GM19328 (cell line): ENCODE measurements around the gene EHD1.
"Not testable (repeated sequence)": the region's sequence is repeated elsewhere in the genome, so short reads cannot be mapped to it uniquely, and the experiment has no call there.

Experiments used
- ATAC-seq: cut with Tn5 transposase; IDR thresholded peaks from one replicate; pipeline ENCODE4 v1.9.1; 2021; ENCODE audit warnings: mild to moderate bottlenecking, moderate library complexity; ENCODE audit not compliant: unreplicated experiment

Gene EHD1

GRCh38 chr11:64832467-64833197 is 45.8 kb downstream of the EHD1 start:
- ATAC-seq = no peak

- ATAC-seq = no peak
Observed at GRCh38 chr11:64831411-64831891, 47.0 kb downstream of the EHD1 start.

DNA sequence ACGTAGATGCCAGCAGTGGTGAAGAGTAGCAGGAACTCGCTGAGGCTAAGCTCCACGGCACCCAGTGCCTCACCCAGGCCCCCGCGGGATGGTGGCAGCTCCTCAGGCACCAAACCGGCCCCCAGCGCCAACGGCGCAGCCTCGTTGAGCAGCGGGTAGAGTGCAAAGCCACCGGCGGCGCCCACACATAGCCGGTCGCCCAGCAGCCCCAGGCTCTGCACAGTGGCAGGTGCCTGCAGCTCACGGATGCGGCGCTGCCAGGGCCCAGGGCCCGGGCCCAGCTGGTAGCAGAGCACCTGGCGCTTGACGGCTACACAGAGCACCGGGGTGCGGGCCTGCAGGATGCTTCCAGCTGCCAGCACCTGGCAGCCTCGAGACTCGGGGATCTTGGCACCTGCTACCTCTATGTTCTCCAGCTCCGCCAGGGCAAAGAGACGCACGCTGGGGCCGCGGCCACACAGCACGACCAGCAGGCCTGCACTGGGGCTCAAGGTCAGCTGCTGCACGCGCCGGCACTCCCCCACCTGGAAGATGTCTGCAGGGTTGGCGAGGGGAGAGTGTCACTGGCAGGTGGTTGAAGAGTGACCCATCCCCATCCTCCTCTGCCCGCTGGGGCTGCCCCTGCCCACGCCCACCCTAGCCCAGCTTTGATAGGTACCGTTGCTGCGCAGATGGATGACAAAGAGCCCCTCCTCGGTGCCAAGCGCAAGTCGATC is 48.7 kb downstream of the EHD1 start:
- ATAC-seq = no peak

DNA sequence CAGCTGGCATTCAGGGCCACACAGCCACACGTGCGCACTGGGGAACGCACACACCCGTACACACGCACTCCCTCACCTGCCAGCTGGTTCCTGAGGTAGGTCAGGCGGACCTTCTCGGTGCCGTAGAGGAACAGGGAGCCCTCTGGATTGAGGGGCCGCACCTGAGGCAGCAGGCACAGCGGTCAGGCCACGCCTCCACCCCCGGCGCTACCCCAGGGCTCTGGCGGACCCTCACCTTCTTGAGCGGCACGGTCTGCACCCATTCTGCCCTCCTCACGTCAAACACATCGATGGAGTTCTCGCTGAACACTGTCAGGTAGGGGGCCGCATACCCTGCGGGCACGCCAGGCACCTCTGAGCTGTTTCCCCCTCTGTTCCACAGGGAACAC is 51.0 kb downstream of the EHD1 start:
- no peak for ATAC-seq

GRCh38 chr11:64826578-64827450 is 51.6 kb downstream of the EHD1 start:
- no peak for ATAC-seq

DNA sequence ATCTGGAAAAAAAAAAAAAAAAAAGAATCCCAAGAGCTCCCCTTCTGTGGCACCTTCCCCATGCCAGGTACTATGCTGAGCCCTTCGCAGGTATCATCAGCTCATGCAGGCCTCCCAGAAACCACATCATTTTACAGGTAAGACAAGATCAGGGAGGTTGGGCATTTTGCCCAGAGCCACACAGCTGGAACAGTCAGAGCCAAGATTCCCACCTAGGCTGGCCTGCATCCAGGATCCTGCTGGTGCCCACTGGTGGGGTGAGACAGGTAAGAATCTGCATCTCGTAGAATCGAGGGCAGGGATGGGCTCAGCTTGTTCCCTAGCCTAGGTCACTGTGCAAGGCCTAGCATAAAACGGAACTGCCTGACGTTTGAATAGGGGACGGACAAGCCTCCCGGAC is 52.4 kb downstream of the EHD1 start:
- no peak for ATAC-seq

GRCh38 chr11:64823568-64824119 is 54.8 kb downstream of the EHD1 start:
- no peak for ATAC-seq

DNA sequence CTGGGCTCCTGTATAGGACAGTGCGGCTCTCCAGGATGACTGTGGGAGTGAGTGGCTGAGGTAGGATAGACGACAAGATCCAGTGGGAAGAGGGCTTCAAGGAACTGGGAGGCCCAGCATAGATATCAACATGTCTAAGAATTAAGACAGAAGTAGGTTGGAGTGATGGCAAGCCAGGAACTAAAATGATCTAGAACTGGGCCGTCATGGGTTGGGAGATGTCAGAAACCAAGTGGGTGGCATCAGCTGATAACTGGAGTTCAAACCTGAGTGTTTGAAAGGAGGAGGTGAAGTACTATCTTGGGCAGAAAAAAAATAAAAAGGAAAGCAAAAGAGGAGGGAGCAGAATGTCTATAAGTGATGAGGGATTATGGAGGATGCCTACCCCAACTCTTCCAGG is 60.9 kb downstream of the EHD1 start:
- no peak for ATAC-seq

DNA sequence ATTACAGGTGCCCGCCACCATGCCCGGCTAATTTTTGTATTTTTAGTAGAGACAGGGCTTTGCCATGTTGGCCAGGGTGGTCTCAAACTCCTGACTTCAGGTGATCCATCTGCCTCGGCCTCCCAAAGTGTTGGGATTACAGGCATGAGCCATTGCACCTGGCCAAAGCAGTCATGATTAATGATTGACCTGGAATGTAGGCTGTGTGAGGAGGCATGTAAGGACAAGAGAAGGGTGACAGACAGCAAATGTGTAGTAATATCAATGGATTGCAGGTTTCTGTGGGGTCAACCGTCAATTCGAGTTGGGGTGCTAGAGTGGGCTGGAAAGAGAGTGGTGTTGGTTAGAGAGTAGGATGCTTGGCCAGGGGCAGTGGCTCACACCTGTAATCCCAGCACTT is 63.0 kb downstream of the EHD1 start:
- not testable (repeated sequence) for ATAC-seq

DNA sequence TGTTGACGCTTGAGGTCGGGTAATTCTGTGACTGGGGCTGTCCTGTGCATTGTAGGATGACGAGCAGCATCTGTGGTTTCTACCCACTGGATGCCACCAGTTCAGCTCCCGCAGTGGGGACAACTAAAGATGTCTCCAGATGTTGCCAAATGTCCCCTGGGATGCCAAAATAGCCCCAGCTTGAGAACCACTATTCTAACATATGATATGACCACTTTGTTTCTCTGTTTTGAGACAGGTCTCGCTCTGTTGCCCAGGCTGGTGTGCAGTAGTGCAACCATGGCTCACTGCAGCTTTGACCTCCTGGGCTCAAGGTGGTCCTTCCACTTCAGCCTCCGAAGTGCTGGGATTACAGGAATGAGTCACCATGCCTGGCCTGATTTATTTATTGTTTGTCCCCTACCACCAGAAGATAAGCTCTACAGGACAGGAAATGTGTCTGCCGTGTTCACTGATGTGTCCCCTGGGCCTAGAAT is 63.7 kb downstream of the EHD1 start:
- no peak for ATAC-seq

GRCh38 chr11:64813826-64814225 is 64.6 kb downstream of the EHD1 start:
- no peak for ATAC-seq

- ATAC-seq = no peak
Observed at GRCh38 chr11:64810891-64811272, 67.5 kb downstream of the EHD1 start.

- peak; percentile 68 for ATAC-seq
Observed at GRCh38 chr11:64810271-64810890, 68.0 kb downstream of the EHD1 start, which contains the start of gene MEN1. MEN1 (minus strand) TSS chr11:64810551; CDS start chr11:64810109, 442 bp downstream.

GRCh38 chr11:64809781-64810241 is 68.6 kb downstream of the EHD1 start:
- ATAC-seq = no peak

- ATAC-seq = no peak
Observed at GRCh38 chr11:64805481-64805880, 72.9 kb downstream of the EHD1 start.

DNA sequence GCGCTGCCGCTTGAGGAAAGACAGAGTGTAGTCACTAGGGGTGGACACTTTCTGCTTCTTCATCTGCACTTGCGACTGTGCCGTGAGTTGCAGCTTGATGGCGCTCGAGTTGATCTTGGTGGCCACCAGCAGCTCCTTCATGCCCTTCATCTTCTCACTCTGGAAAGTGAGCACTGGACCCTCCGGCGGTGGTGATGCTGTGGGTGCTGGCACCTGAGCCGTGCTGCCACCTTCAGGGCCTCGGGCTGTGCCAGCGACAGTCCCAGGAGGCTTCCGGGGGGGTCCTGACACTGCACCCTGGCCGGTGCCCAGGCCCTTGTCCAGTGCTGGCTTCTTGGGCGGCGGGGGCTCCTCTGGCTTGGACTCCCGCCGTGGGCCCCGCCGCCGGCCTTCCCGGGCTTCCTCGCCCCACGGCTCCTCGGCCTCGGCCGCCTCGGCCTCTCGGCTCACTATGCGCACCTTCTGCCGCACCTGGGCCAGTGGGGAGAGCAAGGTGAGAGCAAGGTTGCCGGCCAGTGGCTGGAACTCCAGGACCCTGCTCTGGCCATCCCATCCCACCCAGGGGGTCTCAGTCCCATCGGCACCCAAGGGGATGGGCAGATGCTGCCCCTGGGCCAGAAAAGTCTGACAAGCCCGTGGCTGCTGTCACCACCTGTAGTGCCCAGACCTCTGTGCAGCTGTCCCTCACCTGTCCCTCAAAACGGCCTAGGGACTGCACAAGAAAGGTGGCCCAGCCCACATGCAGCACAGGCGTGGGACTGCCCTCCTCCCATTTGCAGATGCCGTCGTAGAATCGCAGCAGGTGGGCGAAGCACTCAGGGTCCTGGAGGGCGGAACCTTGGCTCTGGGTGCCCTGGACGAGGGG is 73.8 kb downstream of the EHD1 start:
- ATAC-seq = no peak

DNA sequence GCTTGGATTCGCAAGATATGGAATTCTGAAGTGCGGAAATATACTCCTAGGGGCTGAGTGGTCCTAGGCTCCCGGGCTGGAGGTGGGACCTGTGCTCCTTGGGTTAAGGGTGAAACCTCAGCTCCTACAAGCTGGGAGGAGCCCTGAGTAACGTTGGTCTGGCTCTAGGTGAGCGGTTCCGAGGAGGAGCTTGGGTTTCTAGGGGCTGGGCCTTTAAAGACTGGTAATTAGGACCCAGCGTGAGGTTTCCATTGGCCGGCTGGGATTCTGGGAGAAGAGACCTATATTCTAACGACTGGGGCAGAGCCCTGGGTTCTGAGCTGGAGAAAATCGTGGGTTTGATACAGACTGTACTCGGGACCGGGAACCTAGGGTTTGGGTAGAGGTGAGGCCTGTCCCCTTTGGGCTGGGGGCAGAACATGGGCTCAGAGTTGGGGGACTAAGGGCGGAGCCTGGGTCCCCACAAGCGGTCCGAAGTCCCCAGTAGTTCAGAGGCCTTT is 74.5 kb downstream of the EHD1 start:
- ATAC-seq = no peak

DNA sequence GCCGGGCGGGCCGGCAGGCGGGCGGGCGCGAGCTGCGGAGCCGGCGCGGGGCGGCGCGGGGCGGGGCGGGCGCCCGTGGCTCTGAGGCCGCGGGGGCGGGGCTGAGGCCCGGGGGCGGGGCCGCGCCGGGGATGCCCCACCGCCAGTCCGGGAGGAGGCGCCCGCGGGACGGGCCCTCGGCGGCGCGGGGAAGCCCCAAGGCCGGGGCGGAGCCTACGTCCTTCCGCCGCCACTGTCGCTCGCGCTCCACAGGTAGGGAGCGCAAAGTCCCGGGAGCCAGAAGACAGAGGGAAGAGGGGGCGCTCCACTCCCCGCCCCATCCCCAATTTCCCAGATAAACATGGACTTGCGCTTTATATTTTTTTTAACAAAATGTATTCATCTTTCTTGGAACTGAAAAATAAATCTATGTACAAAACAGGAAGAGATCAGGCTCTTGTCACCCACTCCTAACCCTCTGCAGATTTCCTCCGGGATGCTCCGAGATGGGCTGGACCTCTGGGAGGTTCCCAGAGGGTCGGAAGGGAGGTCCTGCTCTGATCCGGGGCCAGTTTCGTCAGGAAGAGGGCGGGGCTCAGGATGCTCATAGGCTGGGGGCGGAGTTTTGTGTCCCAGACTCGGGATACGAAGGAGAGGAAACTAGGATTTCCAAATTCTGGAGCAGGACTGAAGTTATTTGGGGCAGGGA is 75.1 kb downstream of the EHD1 start, which contains the start of gene MAP4K2:
TSS of gene MAP4K2 (minus strand) at position 57 of the 688 bp plus-strand sequence. CDS start 65 bp downstream, outside the sequence.
- peak; percentile 54 for ATAC-seq
